ENCODE data around the gene ODF2. TPM values are rescaled to one million over a fixed set of nuclear protein-coding genes. Genes with fewer than 3 reads are reported as not detected.

Gene ODF2
- total RNA-seq, 4 donors from 2014 or later = 14.4 to 37.3 (median 25.9) TPM

DNA sequence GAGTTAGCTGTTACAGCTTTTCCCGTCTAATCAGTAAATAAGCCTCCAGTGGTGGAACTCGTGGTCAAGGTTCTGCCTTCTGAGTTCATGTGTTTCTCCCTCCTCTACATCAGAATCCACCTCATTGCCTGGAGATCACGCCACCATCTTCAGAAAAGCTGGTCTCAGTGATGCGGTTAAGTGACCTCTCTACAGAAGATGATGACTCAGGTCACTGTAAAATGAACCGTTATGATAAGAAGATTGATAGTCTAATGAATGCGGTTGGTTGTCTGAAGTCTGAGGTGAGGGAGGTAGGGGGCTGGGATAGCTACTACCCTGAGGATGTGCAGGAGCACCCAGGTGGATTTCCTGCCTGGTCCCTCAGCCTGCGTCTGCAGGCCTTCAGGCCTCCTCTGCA lies 13.3 kb downstream of the ODF2 start:
- Histone ChIP-seq H3K36me3 (no peaks in the 10 kb centered on the region), H3K27ac (no peak overlapping the region), H3K4me1 (no peaks in the 10 kb centered on the region), H3K27me3 (no peaks in the 10 kb centered on the region), H3K4me3 (no peak overlapping the region), H3K9me3 (no peaks in the 10 kb centered on the region)
- TF ChIP-seq, protein P1, sequence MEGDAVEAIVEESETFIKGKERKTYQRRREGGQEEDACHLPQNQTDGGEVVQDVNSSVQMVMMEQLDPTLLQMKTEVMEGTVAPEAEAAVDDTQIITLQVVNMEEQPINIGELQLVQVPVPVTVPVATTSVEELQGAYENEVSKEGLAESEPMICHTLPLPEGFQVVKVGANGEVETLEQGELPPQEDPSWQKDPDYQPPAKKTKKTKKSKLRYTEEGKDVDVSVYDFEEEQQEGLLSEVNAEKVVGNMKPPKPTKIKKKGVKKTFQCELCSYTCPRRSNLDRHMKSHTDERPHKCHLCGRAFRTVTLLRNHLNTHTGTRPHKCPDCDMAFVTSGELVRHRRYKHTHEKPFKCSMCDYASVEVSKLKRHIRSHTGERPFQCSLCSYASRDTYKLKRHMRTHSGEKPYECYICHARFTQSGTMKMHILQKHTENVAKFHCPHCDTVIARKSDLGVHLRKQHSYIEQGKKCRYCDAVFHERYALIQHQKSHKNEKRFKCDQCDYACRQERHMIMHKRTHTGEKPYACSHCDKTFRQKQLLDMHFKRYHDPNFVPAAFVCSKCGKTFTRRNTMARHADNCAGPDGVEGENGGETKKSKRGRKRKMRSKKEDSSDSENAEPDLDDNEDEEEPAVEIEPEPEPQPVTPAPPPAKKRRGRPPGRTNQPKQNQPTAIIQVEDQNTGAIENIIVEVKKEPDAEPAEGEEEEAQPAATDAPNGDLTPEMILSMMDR (IDR thresholded peaks at IDR 0.05) = no peak
- no peak for TF ChIP-seq POLR2A (IDR thresholded peaks at IDR 0.05)
- intact Hi-C loops (cut with DNase I; ENCODE audit: low total_unique reads) = no loop called here
- no peak for DNase-seq

DNA sequence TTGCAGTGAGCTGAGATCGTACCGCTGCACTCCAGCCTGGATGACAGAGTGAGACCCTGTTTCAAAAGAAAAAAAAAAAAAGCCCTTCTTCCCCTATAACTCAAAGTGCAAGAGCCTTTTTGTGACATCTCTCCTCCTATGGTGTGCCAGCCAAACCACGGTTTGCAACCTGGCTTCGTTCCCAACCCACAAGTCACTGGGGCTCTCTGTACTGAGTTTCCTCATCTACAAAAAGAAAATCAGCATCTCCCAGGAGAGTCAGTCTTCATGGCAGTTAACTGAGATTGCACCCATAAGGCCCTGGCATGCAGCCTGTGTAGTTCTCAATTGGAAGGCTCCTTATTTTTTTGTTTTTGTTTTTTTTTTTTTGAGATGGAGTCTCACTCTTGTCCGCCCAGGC lies 14.8 kb downstream of the ODF2 start:
- no peak for DNase-seq
- no peaks in the 10 kb centered on the region for H3K36me3 ChIP-seq
- H3K4me1 ChIP-seq = no peaks in the 10 kb centered on the region

DNA sequence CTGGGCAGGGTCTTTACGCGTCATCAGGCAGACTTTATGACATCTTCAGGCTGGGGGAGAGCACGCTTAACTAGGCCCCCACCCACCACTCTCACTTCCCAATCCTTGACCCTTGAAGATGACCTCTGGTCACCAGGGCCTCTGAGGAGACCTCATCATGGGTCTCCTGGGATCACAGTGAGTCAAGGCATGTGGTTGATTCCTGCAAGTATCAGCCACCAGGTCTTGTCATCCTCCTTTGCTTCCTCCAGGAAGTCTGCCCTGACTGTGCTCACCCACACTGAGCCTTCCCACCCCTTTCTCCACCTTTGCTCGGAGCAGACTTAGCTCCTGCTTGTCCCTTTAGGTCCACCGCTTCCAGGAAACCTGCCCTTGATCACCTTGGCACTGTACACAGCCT lies 17.3 kb downstream of the ODF2 start:
- Histone ChIP-seq H3K27me3 (no peaks in the 10 kb centered on the region), H3K4me1 (no peaks in the 10 kb centered on the region), H3K4me3 (no peak overlapping the region), H3K36me3 (no peaks in the 10 kb centered on the region), H3K9me3 (no peaks in the 10 kb centered on the region), H3K27ac (no peak overlapping the region)
- no peak for DNase-seq
- intact Hi-C loops (cut with DNase I; ENCODE audit: low total_unique reads) = no loop called here
- TF ChIP-seq POLR2A (IDR thresholded peaks at IDR 0.05) = no peak

More for the DNA sequence above, 14.8 kb downstream of the ODF2 start:
- no peaks in the 10 kb centered on the region for H3K9me3 ChIP-seq
- H3K27ac ChIP-seq = no peak overlapping the region
- no peak overlapping the region for H3K4me3 ChIP-seq
- no peaks in the 10 kb centered on the region for H3K27me3 ChIP-seq
- TF ChIP-seq POLR2A (IDR thresholded peaks at IDR 0.05) = no peak
- TF ChIP-seq, protein P1 (IDR thresholded peaks at IDR 0.05) = no peak
- intact Hi-C loops (cut with DNase I; ENCODE audit: low total_unique reads) = no loop called here

DNA sequence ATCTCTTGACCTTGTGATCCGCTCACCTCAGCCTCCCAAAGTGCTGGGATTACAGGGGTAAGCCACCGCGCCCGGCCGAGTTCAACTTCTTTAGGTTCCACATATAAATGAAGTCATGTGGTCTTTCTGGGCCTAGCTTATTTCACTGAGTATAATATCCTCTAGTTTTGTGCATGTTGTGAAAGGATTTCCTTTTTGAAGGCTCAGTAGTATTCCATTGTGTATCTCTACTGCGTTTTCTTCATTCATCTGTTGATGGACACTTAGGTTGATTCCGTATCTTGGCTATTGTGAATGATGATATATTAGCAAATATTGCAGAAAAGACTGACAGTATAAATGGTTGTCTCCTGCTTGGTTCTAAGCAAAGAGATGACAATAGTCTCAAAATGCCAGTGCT lies 20.1 kb downstream of the ODF2 start:
- Histone ChIP-seq H3K36me3 (no peaks in the 10 kb centered on the region), H3K4me3 (no peak overlapping the region), H3K27me3 (no peaks in the 10 kb centered on the region), H3K27ac (no peak overlapping the region), H3K4me1 (no peaks in the 10 kb centered on the region), H3K9me3 (no peaks in the 10 kb centered on the region)
- TF ChIP-seq POLR2A (IDR thresholded peaks at IDR 0.05) = no peak
- TF ChIP-seq, protein P1 (IDR thresholded peaks at IDR 0.05) = no peak
- no peak for DNase-seq
- intact Hi-C loops (cut with DNase I; ENCODE audit: low total_unique reads) = no loop called here

DNA sequence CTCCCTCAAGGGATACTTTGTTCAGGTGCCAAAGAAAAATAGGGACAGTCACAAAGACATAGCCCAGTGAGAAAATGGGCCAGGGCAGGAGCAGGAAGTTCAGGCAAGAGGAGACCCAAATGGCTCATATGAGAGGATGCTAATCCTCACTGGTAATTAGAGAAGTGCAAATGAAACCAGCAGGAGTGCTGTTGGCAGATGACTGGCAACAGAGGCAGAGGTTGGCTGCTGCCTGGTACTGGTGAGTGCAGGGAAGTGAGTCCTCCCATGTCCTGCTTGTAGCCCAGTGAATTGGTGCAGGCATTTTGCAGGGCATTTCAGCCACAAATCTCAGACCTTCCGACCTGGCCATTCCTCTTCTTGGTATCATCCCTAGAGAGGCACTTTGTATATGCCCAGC lies 23.5 kb downstream of the ODF2 start:
- intact Hi-C loops (cut with DNase I; ENCODE audit: low total_unique reads) = no loop called here
- DNase-seq = no peak
- no peaks in the 10 kb centered on the region for H3K4me1 ChIP-seq
- no peak overlapping the region for H3K27ac ChIP-seq
- H3K9me3 ChIP-seq = no peaks in the 10 kb centered on the region
- H3K36me3 ChIP-seq = no peaks in the 10 kb centered on the region
- H3K27me3 ChIP-seq = no peaks in the 10 kb centered on the region
- no peak for TF ChIP-seq POLR2A (IDR thresholded peaks at IDR 0.05)
- TF ChIP-seq, protein P1 (IDR thresholded peaks at IDR 0.05) = no peak
- no peak overlapping the region for H3K4me3 ChIP-seq

DNA sequence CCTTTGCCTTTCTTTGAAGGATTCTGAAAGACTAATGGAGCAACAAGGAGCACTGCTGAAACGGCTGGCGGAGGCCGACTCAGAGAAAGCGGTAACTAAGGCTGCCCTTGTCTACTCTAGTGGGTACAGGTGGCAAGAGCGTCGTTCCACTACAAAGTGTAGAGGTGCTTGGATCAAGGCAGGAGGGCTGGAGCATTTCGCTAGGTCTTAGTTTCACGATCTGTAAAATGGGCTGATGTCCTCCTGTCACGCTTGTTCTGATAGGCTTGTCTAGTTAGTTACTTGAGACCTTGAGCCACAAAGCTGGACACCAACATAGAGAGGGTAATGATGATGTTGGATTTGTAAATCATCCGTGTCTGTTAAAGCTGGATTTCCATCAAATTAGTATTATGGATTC lies 25.8 kb downstream of the ODF2 start:
- H3K36me3 ChIP-seq = no peaks in the 10 kb centered on the region

More for the DNA sequence above, 25.8 kb downstream of the ODF2 start:
- no peaks in the 10 kb centered on the region for H3K27me3 ChIP-seq
- no peaks in the 10 kb centered on the region for H3K9me3 ChIP-seq
- no peak for DNase-seq
- TF ChIP-seq, protein P1 (IDR thresholded peaks at IDR 0.05) = no peak
- TF ChIP-seq POLR2A (IDR thresholded peaks at IDR 0.05) = no peak
- H3K27ac ChIP-seq = no peak overlapping the region
- intact Hi-C loops (cut with DNase I; ENCODE audit: low total_unique reads) = no loop called here
- H3K4me1 ChIP-seq = no peaks in the 10 kb centered on the region
- no peak overlapping the region for H3K4me3 ChIP-seq
